Astrocyte (in vitro differentiated cells and primary cell): Measurements from ENCODE around the gene ENOPH1. TPM values are rescaled to one million over a fixed set of nuclear protein-coding genes. Genes with fewer than 3 reads are reported as not detected.

Source experiments
- DNase-seq: peaks from one replicate; pipeline ENCODE4 v3.0.0-alpha.2; 2010; ENCODE audit warnings: low read depth
- FAIRE-seq: peaks from 2 replicates; lab custom pipeline; 2011; peaks lifted over from hg19 to GRCh38; lab: Jason Lieb, UNC
- H2AFZ ChIP-seq: 2 replicates; pipeline ENCODE4 v1.6.0; 2012; ENCODE audit warnings: low read depth, low read length, inconsistent platforms
- H3K27ac ChIP-seq: 2 replicates; pipeline ENCODE4 v1.5.1; 2011; ENCODE audit warnings: low read depth, low read length, inconsistent platforms
- H3K27me3 ChIP-seq: 2 replicates; pipeline ENCODE4 v1.6.0; 2011; ENCODE audit warnings: low read length, inconsistent platforms; ENCODE audit not compliant: insufficient read depth
- H3K36me3 ChIP-seq: 2 replicates; pipeline ENCODE4 v1.5.1; 2011; ENCODE audit warnings: low read length, inconsistent platforms; ENCODE audit not compliant: insufficient read depth
- H3K4me1 ChIP-seq: 2 replicates; pipeline ENCODE4 v1.5.1; 2011; ENCODE audit warnings: low read length, inconsistent platforms; ENCODE audit not compliant: insufficient read depth
- H3K4me2 ChIP-seq: 2 replicates; pipeline ENCODE4 v1.6.0; 2012; ENCODE audit warnings: low read length, inconsistent platforms
- H3K4me3 ChIP-seq: 2 replicates; pipeline ENCODE4 v1.5.1; 2011; ENCODE audit warnings: low read depth, mild to moderate bottlenecking, low read length, inconsistent platforms; ENCODE audit not compliant: insufficient read depth
- H3K79me2 ChIP-seq: 2 replicates; pipeline ENCODE4 v1.6.0; 2012; ENCODE audit warnings: mild to moderate bottlenecking, low read length, inconsistent platforms; ENCODE audit not compliant: insufficient read depth
- H3K9ac ChIP-seq: 2 replicates; pipeline ENCODE4 v1.6.0; 2012; ENCODE audit warnings: mild to moderate bottlenecking, low read length, inconsistent platforms
- H3K9me3 ChIP-seq: 2 replicates; pipeline ENCODE4 v1.5.1; 2012; ENCODE audit warnings: low read depth, mild to moderate bottlenecking, low read length, inconsistent platforms; ENCODE audit not compliant: insufficient read depth
- H4K20me1 ChIP-seq: 2 replicates; pipeline ENCODE4 v1.6.0; 2012; ENCODE audit warnings: low read length, inconsistent platforms; ENCODE audit not compliant: insufficient read depth
- H3K27ac Mint-ChIP-seq: one replicate; pipeline ENCODE4 v1.8.0; 2021; ENCODE audit warnings: mild to moderate bottlenecking, mixed read lengths; ENCODE audit not compliant: unreplicated experiment
- H3K27me3 Mint-ChIP-seq: one replicate; pipeline ENCODE4 v1.8.0; 2021; ENCODE audit warnings: low read depth, mixed read lengths; ENCODE audit not compliant: unreplicated experiment
- H3K36me3 Mint-ChIP-seq: one replicate; pipeline ENCODE4 v1.8.0; 2021; ENCODE audit warnings: low read depth, mixed read lengths; ENCODE audit not compliant: unreplicated experiment
- H3K4me1 Mint-ChIP-seq: one replicate; pipeline ENCODE4 v1.8.0; 2021; ENCODE audit warnings: low read depth, mixed read lengths; ENCODE audit not compliant: unreplicated experiment
- H3K4me3 Mint-ChIP-seq: one replicate; pipeline ENCODE4 v1.8.0; 2021; ENCODE audit warnings: mild to moderate bottlenecking, moderate library complexity, mixed read lengths; ENCODE audit not compliant: unreplicated experiment
- H3K9me3 Mint-ChIP-seq: one replicate; pipeline ENCODE4 v1.8.0; 2021; ENCODE audit warnings: mild to moderate bottlenecking, mixed read lengths; ENCODE audit not compliant: unreplicated experiment
- EZH2 ChIP-seq: IDR thresholded peaks from 2 replicates; pipeline ENCODE4 v1.6.1; 2012; ENCODE audit warnings: mild to moderate bottlenecking, low read length, inconsistent platforms; ENCODE audit not compliant: insufficient read depth
- total RNA-seq: library from RNA; stranded (reverse); gene quantifications from 2 replicates; pipeline ENCODE4 v1.2.1, GENCODE V29; 2021
- TF ChIP-seq, protein P1 (sequence below): IDR thresholded peaks from 2 replicates; pipeline ENCODE4 v1.5.1; 2011; ENCODE audit warnings: low read depth, mild to moderate bottlenecking, inconsistent platforms, low read length, moderate library complexity; ENCODE audit not compliant: insufficient read depth

The ENOPH1 gene
- total RNA-seq, 1 donor from 2014 or later = 32.6 TPM

DNA sequence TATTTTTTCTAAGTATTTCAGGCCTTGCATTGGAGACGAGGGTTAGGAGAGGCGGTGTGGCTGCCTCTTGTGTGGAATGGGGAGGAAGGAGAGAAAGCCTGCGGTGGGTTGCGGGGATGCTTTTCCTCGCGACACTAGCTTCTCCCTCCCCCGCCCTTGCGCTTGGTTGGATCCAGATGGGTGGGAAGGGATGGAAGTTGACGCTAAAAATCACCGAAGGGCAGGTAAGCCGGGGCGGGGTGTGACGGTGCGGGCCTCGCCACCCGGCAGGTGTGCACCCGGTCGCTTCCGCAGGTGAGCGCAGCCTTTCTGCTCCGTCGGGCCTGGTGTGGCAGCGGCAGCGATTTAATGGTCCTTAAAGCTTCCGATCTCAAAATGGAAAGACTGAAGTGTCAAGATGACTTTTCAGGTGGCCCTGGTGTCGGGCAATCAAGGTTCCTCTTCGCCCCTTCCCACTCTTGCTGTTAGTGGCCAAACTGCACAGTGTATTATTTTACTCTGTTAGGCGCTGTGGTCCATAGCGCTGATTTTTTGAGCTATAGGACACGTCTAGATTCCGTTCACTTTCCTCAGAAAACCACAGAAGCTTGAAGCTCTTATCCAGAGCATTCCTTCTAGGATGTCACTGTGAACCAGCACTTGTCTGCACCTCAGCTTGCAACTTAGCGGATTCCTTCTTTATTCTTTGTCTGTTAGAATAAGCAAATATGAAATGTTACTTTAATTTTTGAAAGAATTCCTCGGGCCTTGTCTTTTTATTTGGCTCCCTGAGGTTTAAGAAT, 765 bp downstream of the ENOPH1 start:
- Mint-ChIP-seq H3K36me3 (peaks cover 11% of the 10 kb centered on the region), H3K27ac (peak overlapping the region; percentile 89), H3K4me3 (peak overlapping the region; percentile 91), H3K4me1 (peaks cover 11% of the 10 kb centered on the region), H3K9me3 (no peaks in the 10 kb centered on the region), H3K27me3 (no peaks in the 10 kb centered on the region)
- DNase-seq (peak; percentile 50), FAIRE-seq (no peak)
- no peaks in the 10 kb centered on the region for H3K27me3 ChIP-seq
- H3K4me2 ChIP-seq = peak overlapping the region; percentile 95
- peak overlapping the region; percentile 98 for H3K27ac ChIP-seq
- H3K36me3 ChIP-seq = peaks cover 24% of the 10 kb centered on the region
- H3K9ac ChIP-seq = peak overlapping the region; percentile 98
- TF ChIP-seq, protein P1, sequence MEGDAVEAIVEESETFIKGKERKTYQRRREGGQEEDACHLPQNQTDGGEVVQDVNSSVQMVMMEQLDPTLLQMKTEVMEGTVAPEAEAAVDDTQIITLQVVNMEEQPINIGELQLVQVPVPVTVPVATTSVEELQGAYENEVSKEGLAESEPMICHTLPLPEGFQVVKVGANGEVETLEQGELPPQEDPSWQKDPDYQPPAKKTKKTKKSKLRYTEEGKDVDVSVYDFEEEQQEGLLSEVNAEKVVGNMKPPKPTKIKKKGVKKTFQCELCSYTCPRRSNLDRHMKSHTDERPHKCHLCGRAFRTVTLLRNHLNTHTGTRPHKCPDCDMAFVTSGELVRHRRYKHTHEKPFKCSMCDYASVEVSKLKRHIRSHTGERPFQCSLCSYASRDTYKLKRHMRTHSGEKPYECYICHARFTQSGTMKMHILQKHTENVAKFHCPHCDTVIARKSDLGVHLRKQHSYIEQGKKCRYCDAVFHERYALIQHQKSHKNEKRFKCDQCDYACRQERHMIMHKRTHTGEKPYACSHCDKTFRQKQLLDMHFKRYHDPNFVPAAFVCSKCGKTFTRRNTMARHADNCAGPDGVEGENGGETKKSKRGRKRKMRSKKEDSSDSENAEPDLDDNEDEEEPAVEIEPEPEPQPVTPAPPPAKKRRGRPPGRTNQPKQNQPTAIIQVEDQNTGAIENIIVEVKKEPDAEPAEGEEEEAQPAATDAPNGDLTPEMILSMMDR = no peak
- no peak for TF ChIP-seq EZH2
- H3K4me3 ChIP-seq = peak overlapping the region; percentile 99
- H2AFZ ChIP-seq = peak overlapping the region; percentile 89
- peaks cover 13% of the 10 kb centered on the region for H3K4me1 ChIP-seq
- peaks cover 94% of the 10 kb centered on the region for H3K79me2 ChIP-seq
- H3K9me3 ChIP-seq = no peaks in the 10 kb centered on the region
- H4K20me1 ChIP-seq = peaks cover 67% of the 10 kb centered on the region

DNA sequence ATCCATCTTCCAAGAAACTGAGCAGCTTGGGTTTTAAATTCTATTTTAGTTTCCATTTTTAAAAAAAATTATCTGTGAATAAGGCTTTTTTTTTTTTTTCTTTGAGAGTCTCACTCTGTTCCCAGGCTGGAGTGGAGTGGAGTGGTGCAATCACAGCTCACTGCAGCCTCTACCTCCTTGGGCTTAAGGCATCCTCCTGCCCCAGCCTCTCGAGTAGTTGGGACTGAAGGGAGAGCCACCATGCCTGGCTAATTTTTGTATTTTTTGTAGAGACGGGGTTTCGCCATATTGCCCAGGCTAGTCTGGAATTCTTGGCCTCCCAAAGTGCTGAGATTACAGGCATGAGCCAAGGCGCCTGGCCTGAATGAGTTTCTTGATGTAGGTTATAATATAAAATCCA, 1.4 kb downstream of the ENOPH1 start:
- Histone ChIP-seq H3K27me3 (no peaks in the 10 kb centered on the region), H3K36me3 (peaks cover 17% of the 10 kb centered on the region), H3K79me2 (peaks cover 94% of the 10 kb centered on the region), H2AFZ (no peak overlapping the region), H3K4me1 (peaks cover 7% of the 10 kb centered on the region), H3K4me3 (no peak overlapping the region), H3K9ac (peak overlapping the region; percentile 98), H3K27ac (no peak overlapping the region), H4K20me1 (peaks cover 67% of the 10 kb centered on the region), H3K9me3 (no peaks in the 10 kb centered on the region), H3K4me2 (peak overlapping the region; percentile 95)
- no peak overlapping the region for H3K27ac Mint-ChIP-seq
- no peak for DNase-seq
- peaks cover 10% of the 10 kb centered on the region for H3K36me3 Mint-ChIP-seq
- peak overlapping the region; percentile 91 for H3K4me3 Mint-ChIP-seq
- peaks cover 7% of the 10 kb centered on the region for H3K4me1 Mint-ChIP-seq
- no peaks in the 10 kb centered on the region for H3K9me3 Mint-ChIP-seq
- no peak for FAIRE-seq
- H3K27me3 Mint-ChIP-seq = no peaks in the 10 kb centered on the region
- no peak for TF ChIP-seq EZH2
- TF ChIP-seq, protein P1 = no peak

DNA sequence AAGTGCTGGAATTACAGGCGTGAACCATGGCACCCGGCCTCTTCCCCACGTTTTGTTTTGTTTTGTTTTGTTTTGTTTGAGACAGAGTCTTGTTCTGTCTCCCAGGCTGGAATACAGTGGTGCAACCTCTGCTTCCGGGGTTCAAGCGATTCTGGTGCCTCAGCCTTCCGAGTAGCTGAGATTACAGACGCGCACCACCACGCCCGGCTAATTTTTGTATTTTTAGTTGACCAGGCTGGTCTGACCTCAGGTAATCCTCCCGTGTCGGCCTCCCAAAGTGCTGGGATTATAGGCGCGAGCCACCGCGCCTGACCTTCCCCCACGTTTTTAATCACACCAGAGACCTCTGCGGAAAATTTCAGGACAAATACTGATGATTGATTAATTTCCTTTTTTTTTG, 2.2 kb downstream of the ENOPH1 start:
- peaks cover 13% of the 10 kb centered on the region for H3K4me1 Mint-ChIP-seq
- H3K4me1 ChIP-seq = peaks cover 8% of the 10 kb centered on the region
- no peaks in the 10 kb centered on the region for H3K27me3 Mint-ChIP-seq
- no peak overlapping the region for H2AFZ ChIP-seq
- no peaks in the 10 kb centered on the region for H3K27me3 ChIP-seq
- peaks cover 94% of the 10 kb centered on the region for H3K79me2 ChIP-seq
- H3K27ac Mint-ChIP-seq = peak overlapping the region; percentile 26
- H3K4me3 ChIP-seq = no peak overlapping the region
- H3K4me2 ChIP-seq = peak overlapping the region; percentile 10
- peaks cover 10% of the 10 kb centered on the region for H3K36me3 ChIP-seq
- no peak overlapping the region for H3K27ac ChIP-seq
- H3K4me3 Mint-ChIP-seq = peak overlapping the region; percentile 57
- peaks cover 67% of the 10 kb centered on the region for H4K20me1 ChIP-seq
- H3K36me3 Mint-ChIP-seq = peaks cover 10% of the 10 kb centered on the region
- no peaks in the 10 kb centered on the region for H3K9me3 Mint-ChIP-seq
- DNase-seq (no peak), FAIRE-seq (no peak)
- no peak overlapping the region for H3K9ac ChIP-seq
- no peaks in the 10 kb centered on the region for H3K9me3 ChIP-seq
- TF ChIP-seq, protein P1 = no peak
- TF ChIP-seq EZH2 = no peak
